Lower lobe of right lung (tissue), 2 donors: Measurements from ENCODE around the gene ANKMY1. TPM values are rescaled to one million over a fixed set of nuclear protein-coding genes. Genes with fewer than 3 reads are reported as not detected.
A peak's percentile ranks its signal among the peaks of the same experiment; 100 is the strongest.

Experiments used
- ATAC-seq, 2 donors: fragments of 200-7000 bp; cut with Tn5 transposase; one replicate each; pipeline ENCODE4 v1.9.1; 2020 to 2022; ENCODE audit warnings: mild to moderate bottlenecking in 2 of 2, moderate library complexity in 2 of 2
- DNase-seq: peaks from one replicate; pipeline ENCODE4 v3.0.0-alpha.2; 2020
- H3K27ac ChIP-seq: fragments of 200-600 bp; one replicate; pipeline ENCODE4 v1.8.0; 2022
- H3K27me3 ChIP-seq: fragments of 200-600 bp; one replicate; pipeline ENCODE4 v1.8.0; 2022; ENCODE audit warnings: low read depth
- H3K36me3 ChIP-seq: fragments of 200-600 bp; one replicate; pipeline ENCODE4 v1.8.0; 2022; ENCODE audit warnings: mild to moderate bottlenecking
- H3K4me1 ChIP-seq: fragments of 200-600 bp; one replicate; pipeline ENCODE4 v1.8.0; 2022
- H3K4me3 ChIP-seq: fragments of 200-600 bp; one replicate; pipeline ENCODE4 v1.8.0; 2022; ENCODE audit warnings: mild to moderate bottlenecking
- H3K9me3 ChIP-seq: fragments of 200-600 bp; one replicate; pipeline ENCODE4 v1.8.0; 2022
- CTCF ChIP-seq: fragments of 200-600 bp; IDR thresholded peaks from one replicate; pipeline ENCODE4 v1.8.0; 2022; ENCODE audit warnings: antibody characterized with exemption, mild to moderate bottlenecking
- intact Hi-C: fragments of 100-400 bp; cut with DNase I; formaldehyde crosslinking; loops from one replicate; pipeline ENCODE4 v1.11.0; 2022
- total RNA-seq: library from RNA; stranded (reverse); fragmentation: NEBNext Ultra II Directional; extraction: Animal tissue kit (Norgen Biotek cat#: 25700); gene quantifications from one replicate; pipeline ENCODE4 v1.2.1, GENCODE V29; 2021
- donor health status: DM: no; HTN: yes; CAD: no; lungs with severe emphysema.

ANKMY1 gene
- total RNA-seq, 1 donor from 2014 or later, result 29.3 TPM

- ATAC-seq (no peak), DNase-seq (no peak)
- no peak for TF ChIP-seq CTCF
- no peaks in the 10 kb centered on the region for H3K9me3 ChIP-seq
- peaks cover 29% of the 10 kb centered on the region for H3K36me3 ChIP-seq
- no peak overlapping the region for H3K27ac ChIP-seq
- H3K4me3 ChIP-seq, result no peak overlapping the region
- H3K27me3 ChIP-seq, result no peaks in the 10 kb centered on the region
- peaks cover 33% of the 10 kb centered on the region for H3K4me1 ChIP-seq
- intact Hi-C loops, result no loop called here
Observed at GRCh38 chr2:240555541-240556250, 2.1 kb downstream of the ANKMY1 start.

- ATAC-seq, result no peak
- peak; percentile 43 for DNase-seq
- intact Hi-C loops, result no loop called here
- no peak overlapping the region for H3K4me3 ChIP-seq
- no peaks in the 10 kb centered on the region for H3K27me3 ChIP-seq
- no peaks in the 10 kb centered on the region for H3K9me3 ChIP-seq
- peaks cover 29% of the 10 kb centered on the region for H3K36me3 ChIP-seq
- no peak for TF ChIP-seq CTCF
- no peak overlapping the region for H3K27ac ChIP-seq
- peaks cover 32% of the 10 kb centered on the region for H3K4me1 ChIP-seq
Observed at GRCh38 chr2:240554767-240555493, 2.9 kb downstream of the ANKMY1 start.

- Histone ChIP-seq H3K36me3 (peaks cover 29% of the 10 kb centered on the region), H3K4me3 (no peak overlapping the region), H3K27ac (no peak overlapping the region), H3K4me1 (peaks cover 23% of the 10 kb centered on the region), H3K27me3 (no peaks in the 10 kb centered on the region), H3K9me3 (no peaks in the 10 kb centered on the region)
- no peak for DNase-seq
- intact Hi-C loops, result no loop called here
- no peak for TF ChIP-seq CTCF
- no peak for ATAC-seq
Observed at GRCh38 chr2:240553956-240554480, 3.8 kb downstream of the ANKMY1 start.

- intact Hi-C loops, result no loop called here
Observed at GRCh38 chr2:240551811-240552210, 6.0 kb downstream of the ANKMY1 start.

GRCh38 chr2:240551288-240551687, 6.5 kb downstream of the ANKMY1 start:
- Histone ChIP-seq H3K27me3 (no peaks in the 10 kb centered on the region), H3K36me3 (peaks cover 29% of the 10 kb centered on the region), H3K4me3 (no peak overlapping the region), H3K9me3 (no peaks in the 10 kb centered on the region), H3K4me1 (no peaks in the 10 kb centered on the region), H3K27ac (no peak overlapping the region)
- no peak for TF ChIP-seq CTCF
- no peak for DNase-seq
- intact Hi-C loops, result no loop called here
- no peak for ATAC-seq

More at GRCh38 chr2:240551811-240552210, 6.0 kb downstream of the ANKMY1 start:
- Histone ChIP-seq H3K27ac (no peak overlapping the region), H3K27me3 (no peaks in the 10 kb centered on the region), H3K4me1 (peaks cover under 1% of the 10 kb centered on the region), H3K36me3 (peaks cover 29% of the 10 kb centered on the region), H3K9me3 (no peaks in the 10 kb centered on the region), H3K4me3 (no peak overlapping the region)
- TF ChIP-seq CTCF, result no peak
- ATAC-seq, result no peak
- DNase-seq, result no peak
